Measurements from ENCODE around the gene ARHGDIG.
"Not testable (repeated sequence)": the region's sequence is repeated elsewhere in the genome, so short reads cannot be mapped to it uniquely, and the experiment has no call there.

The ARHGDIG gene

GRCh38 chr16:280552-280951 is at the start of gene ARHGDIG:
TSS of gene ARHGDIG (plus strand) at chr16:280591. CDS start at chr16:280681, 90 bp downstream.
- no peak for DNase-seq

- no peak for DNase-seq
Measured at GRCh38 chr16:230949-231348, 49.4 kb upstream of the ARHGDIG start.

- DNase-seq: peak; percentile 98
Measured at GRCh38 chr16:234468-235305, 45.7 kb upstream of the ARHGDIG start, which contains the start of gene FAM234A. TSS of gene FAM234A (plus strand) at chr16:234821. CDS start at chr16:254414, 19,593 bp downstream.

GRCh38 chr16:239948-240277 is 40.5 kb upstream of the ARHGDIG start:
- no peak for DNase-seq

- DNase-seq: no peak
Measured at GRCh38 chr16:240559-240958, 39.8 kb upstream of the ARHGDIG start.

GRCh38 chr16:242281-242680 is 38.1 kb upstream of the ARHGDIG start:
- no peak for DNase-seq

GRCh38 chr16:243348-243747 is 37.0 kb upstream of the ARHGDIG start:
- DNase-seq: no peak

- DNase-seq: no peak
Measured at GRCh38 chr16:245105-245504, 35.3 kb upstream of the ARHGDIG start.

GRCh38 chr16:247027-247426 is 33.4 kb upstream of the ARHGDIG start:
- DNase-seq: no peak

GRCh38 chr16:249431-249830 is 31.0 kb upstream of the ARHGDIG start:
- DNase-seq: no peak

GRCh38 chr16:252366-253337 is 27.7 kb upstream of the ARHGDIG start:
- DNase-seq: no peak

- no peak for DNase-seq
Measured at GRCh38 chr16:253833-254232, 26.6 kb upstream of the ARHGDIG start.

GRCh38 chr16:254461-254860 is 25.9 kb upstream of the ARHGDIG start:
- DNase-seq: no peak

GRCh38 chr16:255183-255582 is 25.2 kb upstream of the ARHGDIG start:
- DNase-seq: no peak

GRCh38 chr16:258091-258490 is 22.3 kb upstream of the ARHGDIG start:
- not testable (repeated sequence) for DNase-seq

GRCh38 chr16:259226-259625 is 21.2 kb upstream of the ARHGDIG start:
- DNase-seq: no peak

GRCh38 chr16:259814-260253 is 20.6 kb upstream of the ARHGDIG start:
- DNase-seq: no peak

GRCh38 chr16:260326-260725 is 20.1 kb upstream of the ARHGDIG start:
- no peak for DNase-seq

GRCh38 chr16:261031-261691 is 19.2 kb upstream of the ARHGDIG start:
- no peak for DNase-seq

GRCh38 chr16:262121-262745 is 18.2 kb upstream of the ARHGDIG start:
- DNase-seq: no peak

- DNase-seq: no peak
Measured at GRCh38 chr16:263182-263774, 17.1 kb upstream of the ARHGDIG start.

- DNase-seq: no peak
Measured at GRCh38 chr16:263944-264343, 16.4 kb upstream of the ARHGDIG start.
